Esophagus muscularis mucosa (tissue), 4 donors: ENCODE data around the gene SPSB4. TPM values are rescaled to one million over a fixed set of nuclear protein-coding genes. Genes with fewer than 3 reads are reported as not detected.

Experiments
- DNase-seq: peaks from one replicate; pipeline ENCODE4 v3.0.0-alpha.2; 2017; ENCODE audit errors: extremely low spot score
- H3K27ac ChIP-seq, 4 donors: fragments of 200-600 bp; sonication (generic); replicated peaks in 1 of 4; 1 replicate in 3 of 4; 2 replicates in 1 of 4; pipeline ENCODE4 v1.5.1; 2016 to 2019; ENCODE audit warnings: mild to moderate bottlenecking in 1 of 4
- H3K27me3 ChIP-seq, 4 donors: fragments of 200-600 bp; sonication (generic); one replicate each; pipeline versions ENCODE4 v1.5.1 to v1.6.0; 2016 to 2019
- H3K36me3 ChIP-seq, 4 donors: fragments of 200-600 bp; sonication (generic); one replicate each; pipeline ENCODE4 v1.5.1; 2016 to 2019
- H3K4me1 ChIP-seq, 4 donors: fragments of 200-600 bp; sonication (generic); one replicate each; pipeline ENCODE4 v1.5.1; 2016 to 2019
- H3K4me3 ChIP-seq, 4 donors: fragments of 200-600 bp; sonication (generic); 1 replicate in 2 of 4; 2 replicates in 2 of 4; pipeline ENCODE4 v1.5.1; 2016 to 2019; ENCODE audit warnings: mild to moderate bottlenecking in 4 of 4, moderate library complexity in 1 of 4
- H3K9me3 ChIP-seq, 4 donors: fragments of 200-600 bp; sonication (generic); 1 replicate in 3 of 4; 2 replicates in 1 of 4; pipeline ENCODE4 v1.5.1; 2016 to 2019
- EP300 ChIP-seq: sonication (generic); formaldehyde crosslinking; IDR thresholded peaks from one replicate; pipeline ENCODE4 v1.6.1; 2017; ENCODE audit warnings: antibody characterized with exemption
- POLR2A ChIP-seq: fragments of 450-650 bp; IDR thresholded peaks from one replicate; pipeline ENCODE4 v1.6.1; 2017; ENCODE audit warnings: antibody characterized with exemption, moderate library complexity, mild to moderate bottlenecking, low read depth
- POLR2AphosphoS5 ChIP-seq, 2 donors: sonication (generic); formaldehyde crosslinking; IDR thresholded peaks; one replicate each; pipeline ENCODE4 v1.6.1; 2017; ENCODE audit warnings: antibody characterized with exemption in 2 of 2
- WGBS: methylation state at CpG from one replicate; pipeline ENCODE4 v1.1.5; 2018; 5-methylcytosine and 5-hydroxymethylcytosine counted together
- intact Hi-C: fragments of 100-400 bp; cut with DNase I; formaldehyde crosslinking; loops from one replicate; pipeline ENCODE4 v1.15.1; 2023
- total RNA-seq, 4 donors: library from RNA; depleted of rRNA; stranded (reverse); fragments of >200 nt; gene quantifications; one replicate each; pipeline versions ENCODE4 v1.1.0 to v1.2.1, GENCODE V29; 2016
- TF ChIP-seq, protein P1 (sequence below), 3 experiments: fragments of 200-600 bp in 2 of 3; fragments of 450-650 bp in 1 of 3; sonication (generic) in 2 of 3; IDR thresholded peaks; one replicate each; pipeline ENCODE4 v1.5.1; 2017 to 2019; ENCODE audit warnings: antibody characterized with exemption in 3 of 3, mild to moderate bottlenecking in 2 of 3, moderate library complexity in 1 of 3

The SPSB4 gene
- total RNA-seq, 4 donors from 2014 or later = 0.50 to 5.4 (median 1.8) TPM

DNA sequence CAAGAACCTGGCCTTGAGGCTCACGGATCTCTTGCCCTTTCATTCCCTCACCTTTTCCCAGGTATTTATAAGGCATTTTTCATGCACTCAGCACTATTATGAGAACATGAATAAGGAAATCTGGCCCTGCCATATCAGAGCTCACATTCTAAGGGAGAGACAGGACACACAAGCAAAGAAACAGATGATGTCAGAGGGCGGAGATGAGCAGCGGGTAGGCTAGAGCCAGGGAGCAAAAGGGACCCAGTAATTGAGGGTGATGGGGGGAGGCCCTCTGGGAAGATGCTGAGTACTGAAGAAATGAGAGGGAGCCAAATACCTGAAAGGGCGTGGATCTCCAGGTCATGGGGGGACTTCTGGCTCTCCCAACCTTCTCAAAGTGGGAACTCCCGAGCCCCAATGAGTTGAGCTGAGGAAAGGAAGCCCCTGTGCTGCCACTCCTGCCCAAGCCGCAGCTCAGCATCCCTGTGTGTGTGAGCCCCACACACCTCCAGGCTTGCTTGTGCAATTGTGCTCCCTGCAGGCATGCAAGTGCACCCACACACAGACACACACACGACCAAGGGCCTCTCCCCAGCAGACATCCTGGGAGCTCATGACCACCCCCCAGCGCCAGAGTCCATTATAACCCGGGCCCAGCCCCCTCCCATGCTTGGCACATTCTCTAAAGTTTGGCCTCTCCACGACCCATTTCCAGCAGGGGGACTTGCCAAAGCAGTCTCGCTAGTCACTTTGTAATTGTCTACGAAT, 99.1 kb downstream of the SPSB4 start:
- no peak overlapping the region for H3K4me3 ChIP-seq
- H3K4me1 ChIP-seq = no peaks in the 10 kb centered on the region
- H3K9me3 ChIP-seq = no peaks in the 10 kb centered on the region
- H3K36me3 ChIP-seq = no peaks in the 10 kb centered on the region
- no peak overlapping the region for H3K27ac ChIP-seq
- peak; percentile 92 for DNase-seq
- 90% methylated on average over 12 of the region's 12 CpGs for WGBS
- no peaks in the 10 kb centered on the region for H3K27me3 ChIP-seq
- TF ChIP-seq, protein P1, sequence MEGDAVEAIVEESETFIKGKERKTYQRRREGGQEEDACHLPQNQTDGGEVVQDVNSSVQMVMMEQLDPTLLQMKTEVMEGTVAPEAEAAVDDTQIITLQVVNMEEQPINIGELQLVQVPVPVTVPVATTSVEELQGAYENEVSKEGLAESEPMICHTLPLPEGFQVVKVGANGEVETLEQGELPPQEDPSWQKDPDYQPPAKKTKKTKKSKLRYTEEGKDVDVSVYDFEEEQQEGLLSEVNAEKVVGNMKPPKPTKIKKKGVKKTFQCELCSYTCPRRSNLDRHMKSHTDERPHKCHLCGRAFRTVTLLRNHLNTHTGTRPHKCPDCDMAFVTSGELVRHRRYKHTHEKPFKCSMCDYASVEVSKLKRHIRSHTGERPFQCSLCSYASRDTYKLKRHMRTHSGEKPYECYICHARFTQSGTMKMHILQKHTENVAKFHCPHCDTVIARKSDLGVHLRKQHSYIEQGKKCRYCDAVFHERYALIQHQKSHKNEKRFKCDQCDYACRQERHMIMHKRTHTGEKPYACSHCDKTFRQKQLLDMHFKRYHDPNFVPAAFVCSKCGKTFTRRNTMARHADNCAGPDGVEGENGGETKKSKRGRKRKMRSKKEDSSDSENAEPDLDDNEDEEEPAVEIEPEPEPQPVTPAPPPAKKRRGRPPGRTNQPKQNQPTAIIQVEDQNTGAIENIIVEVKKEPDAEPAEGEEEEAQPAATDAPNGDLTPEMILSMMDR (IDR thresholded peaks at IDR 0.05) = no peak
- TF ChIP-seq EP300 (no peak), POLR2A (no peak), POLR2AphosphoS5 (IDR thresholded peaks at IDR 0.05) (no peak)
- intact Hi-C loops = no loop called here

DNA sequence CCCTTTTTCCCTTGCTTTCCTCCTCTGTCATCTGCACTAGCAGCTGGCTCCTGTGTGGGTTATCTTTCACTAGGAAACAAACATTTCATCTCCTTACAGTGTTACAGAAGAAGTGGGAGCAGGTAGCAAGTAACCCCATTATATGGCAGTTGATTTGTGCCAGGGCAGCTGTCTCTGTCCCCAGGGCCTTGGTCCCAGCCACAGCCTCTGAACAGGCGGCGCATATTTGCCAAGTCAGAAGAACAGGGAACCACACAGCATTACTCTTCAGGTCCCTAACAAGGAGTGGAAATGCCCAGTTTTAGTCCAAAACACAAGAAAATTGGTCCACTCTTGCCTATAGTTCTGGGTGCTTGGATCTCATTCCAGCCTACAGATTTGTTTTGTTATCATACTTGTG, 99.8 kb downstream of the SPSB4 start:
- Histone ChIP-seq H3K27ac (no peak overlapping the region), H3K4me3 (no peak overlapping the region), H3K9me3 (no peaks in the 10 kb centered on the region), H3K4me1 (no peaks in the 10 kb centered on the region), H3K36me3 (no peaks in the 10 kb centered on the region), H3K27me3 (no peaks in the 10 kb centered on the region)
- WGBS = 100% methylated on average over 2 of the region's 2 CpGs
- no peak for DNase-seq
- intact Hi-C loops = no loop called here
- no peak for TF ChIP-seq POLR2AphosphoS5 (IDR thresholded peaks at IDR 0.05)
- TF ChIP-seq EP300 = no peak
- TF ChIP-seq, protein P1 (IDR thresholded peaks at IDR 0.05) = no peak
- TF ChIP-seq POLR2A = no peak

- Histone ChIP-seq H3K4me1 (no peaks in the 10 kb centered on the region), H3K36me3 (no peaks in the 10 kb centered on the region), H3K9me3 (no peaks in the 10 kb centered on the region), H3K27me3 (no peaks in the 10 kb centered on the region), H3K27ac (no peak overlapping the region), H3K4me3 (no peak overlapping the region)
- WGBS = 68% methylated on average over 9 of the region's 9 CpGs
- intact Hi-C loops = no loop called here
- TF ChIP-seq EP300 = no peak
- no peak for TF ChIP-seq POLR2A
- TF ChIP-seq POLR2AphosphoS5 (IDR thresholded peaks at IDR 0.05) = no peak
- DNase-seq = no peak
Observed at GRCh38 chr3:141151439-141151838, 100.3 kb downstream of the SPSB4 start.

DNA sequence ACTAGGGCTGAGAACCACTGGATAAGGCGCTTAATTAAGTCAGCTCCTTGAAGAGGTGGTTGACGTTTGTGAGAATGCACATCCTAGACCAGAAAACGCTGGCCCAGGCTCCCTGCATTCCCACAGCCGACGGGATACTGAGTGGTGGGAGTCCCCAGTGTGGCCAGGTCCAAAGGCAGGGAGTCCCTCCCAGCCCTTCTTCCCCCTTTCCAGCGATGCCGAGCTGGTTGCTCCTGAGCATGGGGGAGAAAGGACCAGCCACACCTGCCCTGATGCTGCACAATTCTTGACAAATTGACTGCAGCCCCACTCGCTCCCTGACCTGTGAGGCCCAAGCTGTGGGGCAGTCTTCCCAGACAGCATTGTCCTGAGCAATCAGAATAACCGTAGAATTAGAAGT, 101.0 kb downstream of the SPSB4 start:
- intact Hi-C loops = no loop called here
- H3K27ac ChIP-seq = no peak overlapping the region
- WGBS = 83% methylated on average over 7 of the region's 9 CpGs
- no peaks in the 10 kb centered on the region for H3K36me3 ChIP-seq
- H3K27me3 ChIP-seq = no peaks in the 10 kb centered on the region
- DNase-seq = no peak
- H3K9me3 ChIP-seq = no peaks in the 10 kb centered on the region
- no peak overlapping the region for H3K4me3 ChIP-seq
- H3K4me1 ChIP-seq = no peaks in the 10 kb centered on the region
- TF ChIP-seq EP300 (no peak), POLR2AphosphoS5 (IDR thresholded peaks at IDR 0.05) (no peak), POLR2A (no peak)
- TF ChIP-seq, protein P1 (IDR thresholded peaks at IDR 0.05) = no peak

- no peak overlapping the region for H3K4me3 ChIP-seq
- no peak for DNase-seq
- 85% methylated on average over 7 of the region's 7 CpGs for WGBS
- intact Hi-C loops = no loop called here
- no peaks in the 10 kb centered on the region for H3K36me3 ChIP-seq
- H3K9me3 ChIP-seq = no peaks in the 10 kb centered on the region
- no peaks in the 10 kb centered on the region for H3K27me3 ChIP-seq
- no peaks in the 10 kb centered on the region for H3K4me1 ChIP-seq
- H3K27ac ChIP-seq = no peak overlapping the region
- TF ChIP-seq POLR2A (no peak), EP300 (no peak), POLR2AphosphoS5 (IDR thresholded peaks at IDR 0.05) (no peak)
- TF ChIP-seq, protein P1 (IDR thresholded peaks at IDR 0.05) = no peak
Observed at GRCh38 chr3:141152801-141153678, 101.9 kb downstream of the SPSB4 start.
